ENCODE measurements around the gene LILRA6.

GRCh38 chr19:54188215-54188871, 54.2 kb downstream of the LILRA6 start:
- no peak for TF ChIP-seq POLR2A (IDR thresholded peaks at IDR 0.05)
- no peak for TF ChIP-seq CTCF (IDR thresholded peaks at IDR 0.05)
